GM10847 (cell line): ENCODE results near the gene SHF.

Experiments used
- POLR2A ChIP-seq: IDR thresholded peaks from 2 replicates; pipeline ENCODE4 v1.6.1; 2011; ENCODE audit not compliant: insufficient read length; ENCODE audit errors: extremely low read depth

The SHF gene

DNA sequence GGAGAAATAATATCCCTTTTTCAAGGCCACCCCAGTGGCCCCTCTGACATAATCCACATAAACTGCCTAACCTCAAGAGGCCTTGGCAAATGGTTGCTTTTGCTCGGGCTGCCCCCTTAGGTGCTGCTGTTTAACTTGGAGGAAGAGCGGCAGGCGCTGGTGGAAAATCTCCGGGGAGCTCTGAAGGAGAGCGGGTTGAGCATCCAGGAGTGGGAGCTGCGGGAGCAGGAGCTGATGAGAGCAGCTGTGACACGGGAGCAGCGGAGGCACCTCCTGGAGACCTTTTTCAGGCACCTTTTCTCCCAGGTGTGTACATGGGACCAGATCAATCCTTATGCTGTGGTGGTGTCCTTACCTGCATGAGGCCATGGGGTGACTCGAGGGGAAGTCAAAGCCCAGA lies 43.0 kb downstream of the SHF start:
- TF ChIP-seq POLR2A = no peak

DNA sequence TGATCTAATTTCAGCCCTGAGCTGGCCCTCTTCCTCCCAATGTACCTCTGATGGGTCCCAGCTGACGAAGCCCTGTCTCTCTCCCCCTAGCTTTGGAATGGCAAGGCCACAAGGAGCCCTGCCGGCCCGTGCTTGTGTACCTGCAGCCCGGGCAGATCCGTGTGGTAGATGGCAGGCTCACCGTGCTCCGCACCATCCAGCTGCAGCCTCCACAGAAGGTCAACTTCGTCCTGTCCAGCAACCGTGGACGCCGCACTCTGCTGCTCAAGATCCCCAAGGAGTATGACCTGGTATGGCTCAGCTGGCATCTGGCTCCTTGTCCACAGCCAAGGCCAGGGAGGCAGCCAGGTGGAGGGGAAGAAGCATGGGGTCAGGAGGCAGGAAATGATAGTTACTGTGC lies 43.8 kb downstream of the SHF start:
- no peak for TF ChIP-seq POLR2A

DNA sequence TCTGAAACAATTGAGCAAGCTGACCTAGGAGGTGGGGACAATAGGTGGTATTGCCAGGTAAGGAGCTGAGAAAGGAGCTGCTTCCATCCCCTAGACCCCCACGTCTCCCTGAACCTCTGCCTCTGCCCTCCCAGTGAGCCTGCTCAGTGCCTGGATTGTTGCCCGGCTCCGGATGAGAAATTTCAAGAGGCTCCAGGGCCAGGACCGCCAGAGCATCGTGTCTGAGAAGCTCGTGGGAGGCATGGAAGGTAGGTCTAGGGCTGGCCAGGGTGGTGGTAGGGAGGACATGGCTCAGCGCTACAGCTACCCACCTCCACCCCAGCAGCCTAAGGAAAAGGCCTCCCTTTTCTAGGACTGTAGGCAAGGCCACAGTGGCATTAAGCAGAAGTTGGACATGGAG lies 44.7 kb downstream of the SHF start:
- no peak for TF ChIP-seq POLR2A

DNA sequence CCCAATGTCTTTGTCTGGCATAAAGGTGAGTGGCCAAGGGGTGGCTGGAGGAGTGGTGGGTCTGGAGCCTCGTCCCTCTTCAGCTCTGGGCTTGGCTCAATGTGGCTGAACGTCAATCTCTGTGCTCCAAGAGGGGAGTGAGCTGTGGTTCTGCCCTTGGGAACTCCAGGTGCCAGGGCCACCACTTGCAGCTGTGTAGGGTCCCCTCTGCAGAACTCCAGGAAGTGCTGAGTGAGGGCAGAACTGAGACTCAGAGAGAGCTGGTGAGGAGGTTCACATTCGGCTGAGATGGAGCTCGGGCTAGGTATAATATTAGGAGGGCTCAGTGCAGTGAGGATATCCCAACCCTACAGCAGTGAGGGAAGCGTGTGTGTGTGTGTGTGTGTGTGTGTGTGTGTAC lies 46.4 kb downstream of the SHF start:
- TF ChIP-seq POLR2A = no peak

DNA sequence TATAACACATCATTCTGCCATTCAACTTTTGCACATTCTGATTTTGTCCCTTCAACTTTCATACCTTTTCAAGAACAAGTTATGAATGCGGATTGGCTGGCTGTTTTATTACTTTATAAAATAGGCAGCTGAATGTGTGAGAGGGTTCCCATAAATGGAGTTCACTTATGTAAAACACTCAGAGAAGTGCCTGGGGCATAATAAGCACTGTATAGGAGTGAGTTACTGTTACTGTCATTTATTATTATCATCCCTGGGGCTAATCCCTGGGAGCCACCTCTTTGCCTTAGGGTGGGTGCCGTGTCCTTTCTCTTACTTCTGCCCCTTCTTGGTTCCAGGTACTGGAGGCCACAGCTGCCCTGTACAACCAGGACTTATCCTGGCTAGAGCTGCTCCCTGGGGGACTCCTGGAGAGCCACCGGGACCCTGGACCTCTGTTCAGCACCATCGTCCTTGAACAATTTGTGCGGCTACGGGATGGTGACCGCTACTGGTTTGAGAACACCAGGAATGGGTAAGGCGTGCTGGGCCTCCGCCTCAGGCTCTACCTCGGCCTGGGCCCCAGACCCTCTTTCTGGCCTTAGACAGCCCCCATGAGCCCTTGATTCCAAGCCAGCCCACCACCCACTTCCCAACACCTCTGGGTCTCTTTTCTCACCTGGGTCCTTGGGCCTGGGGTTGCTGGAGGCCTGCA lies 47.1 kb downstream of the SHF start:
- TF ChIP-seq POLR2A = no peak

DNA sequence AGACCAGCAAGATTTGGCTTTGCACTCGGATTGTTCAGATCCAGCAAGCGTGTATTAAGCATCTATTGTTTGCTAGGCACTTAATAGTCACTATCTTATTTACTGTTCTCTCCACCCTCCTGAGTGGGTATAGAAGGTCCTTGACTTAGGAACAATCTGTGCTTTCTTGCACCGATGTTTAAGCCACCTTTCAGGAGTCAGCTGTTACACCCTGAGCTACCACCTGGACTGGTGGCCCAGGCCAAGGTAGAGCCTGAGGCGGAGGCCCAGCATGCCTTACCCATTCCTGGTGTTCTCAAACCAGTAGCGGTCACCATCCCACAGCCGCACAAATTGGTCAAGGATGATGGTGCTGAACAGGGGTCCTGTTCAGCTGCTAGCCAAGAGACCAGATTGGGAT lies 48.0 kb downstream of the SHF start:
- no peak for TF ChIP-seq POLR2A

DNA sequence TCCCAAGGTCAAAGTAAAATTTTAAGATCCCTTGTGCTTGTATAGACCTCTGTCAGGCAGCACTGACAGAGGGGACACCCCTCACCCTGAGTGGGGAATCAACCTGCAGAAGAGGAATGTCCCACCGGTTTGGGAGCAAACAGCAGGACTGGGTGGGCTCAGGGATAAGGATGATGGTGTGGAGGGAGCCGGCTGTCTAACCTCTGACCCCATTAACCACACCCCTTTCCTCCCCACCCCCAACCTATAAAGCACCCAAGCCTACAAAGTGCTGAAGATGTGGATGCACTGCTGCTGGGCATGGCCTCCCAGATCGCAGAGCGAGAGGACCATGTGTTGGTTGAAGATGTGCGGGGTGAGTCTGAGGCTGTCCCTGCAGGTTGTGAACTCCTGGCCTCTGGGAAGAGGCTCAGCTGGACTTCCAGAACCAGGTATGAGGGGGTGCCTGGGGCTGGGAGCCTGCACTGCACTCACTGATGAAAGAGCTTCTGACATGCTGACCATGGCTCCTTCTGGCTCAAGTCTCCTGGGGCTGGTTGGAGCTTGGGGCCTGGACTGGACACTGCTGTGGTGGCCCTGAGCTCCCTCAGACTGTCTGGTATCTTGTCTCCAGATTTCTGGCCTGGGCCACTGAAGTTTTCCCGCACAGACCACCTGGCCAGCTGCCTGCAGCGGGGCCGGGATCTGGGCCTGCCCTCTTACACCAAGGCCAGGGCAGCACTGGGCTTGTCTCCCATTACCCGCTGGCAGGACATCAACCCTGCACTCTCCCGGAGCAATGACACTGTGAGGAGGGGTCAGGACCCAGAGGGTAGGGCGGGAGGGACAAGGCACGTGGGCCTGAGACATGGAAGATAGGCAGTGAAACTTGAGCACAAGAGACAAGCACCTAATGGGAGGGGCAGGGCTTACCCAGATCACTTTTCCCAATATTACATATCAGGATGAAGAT lies 48.7 kb downstream of the SHF start:
- TF ChIP-seq POLR2A = no peak

DNA sequence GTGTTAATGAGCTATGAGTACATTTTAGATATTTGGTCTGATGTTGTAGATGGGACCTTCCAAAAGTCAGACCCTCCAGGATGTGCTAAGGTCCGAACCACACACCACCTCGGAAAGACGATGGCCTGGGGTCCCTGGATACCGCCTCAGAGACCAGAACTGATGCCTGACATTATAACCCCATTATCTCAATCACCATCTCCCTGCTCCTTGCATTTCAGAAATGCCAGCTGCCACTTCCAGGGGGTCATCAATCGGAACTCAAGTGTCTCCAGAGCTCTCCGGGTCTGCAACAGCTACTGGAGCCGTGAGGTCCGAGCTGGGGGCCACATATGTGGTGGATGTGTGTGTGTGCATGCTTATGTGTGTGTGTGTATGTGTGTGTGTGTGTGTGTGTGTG lies 50.1 kb downstream of the SHF start:
- TF ChIP-seq POLR2A = no peak

DNA sequence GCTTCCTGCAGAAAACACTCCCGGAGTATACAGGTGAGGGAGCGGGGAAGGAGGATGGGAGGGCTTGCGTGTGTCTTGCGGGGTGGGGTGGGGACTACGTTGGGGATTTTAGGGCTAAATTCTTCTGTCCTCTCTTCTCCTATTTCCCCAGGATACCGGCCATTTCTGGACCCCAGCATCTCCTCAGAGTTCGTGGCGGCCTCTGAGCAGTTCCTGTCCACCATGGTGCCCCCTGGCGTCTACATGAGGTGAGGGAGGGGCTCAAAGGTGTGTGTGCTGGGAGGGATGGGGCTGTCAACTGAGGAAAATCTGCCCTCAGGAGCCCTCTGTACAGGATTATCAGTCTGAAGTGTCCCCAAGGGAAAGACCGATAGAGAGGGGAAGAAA lies 51.4 kb downstream of the SHF start:
- no peak for TF ChIP-seq POLR2A

DNA sequence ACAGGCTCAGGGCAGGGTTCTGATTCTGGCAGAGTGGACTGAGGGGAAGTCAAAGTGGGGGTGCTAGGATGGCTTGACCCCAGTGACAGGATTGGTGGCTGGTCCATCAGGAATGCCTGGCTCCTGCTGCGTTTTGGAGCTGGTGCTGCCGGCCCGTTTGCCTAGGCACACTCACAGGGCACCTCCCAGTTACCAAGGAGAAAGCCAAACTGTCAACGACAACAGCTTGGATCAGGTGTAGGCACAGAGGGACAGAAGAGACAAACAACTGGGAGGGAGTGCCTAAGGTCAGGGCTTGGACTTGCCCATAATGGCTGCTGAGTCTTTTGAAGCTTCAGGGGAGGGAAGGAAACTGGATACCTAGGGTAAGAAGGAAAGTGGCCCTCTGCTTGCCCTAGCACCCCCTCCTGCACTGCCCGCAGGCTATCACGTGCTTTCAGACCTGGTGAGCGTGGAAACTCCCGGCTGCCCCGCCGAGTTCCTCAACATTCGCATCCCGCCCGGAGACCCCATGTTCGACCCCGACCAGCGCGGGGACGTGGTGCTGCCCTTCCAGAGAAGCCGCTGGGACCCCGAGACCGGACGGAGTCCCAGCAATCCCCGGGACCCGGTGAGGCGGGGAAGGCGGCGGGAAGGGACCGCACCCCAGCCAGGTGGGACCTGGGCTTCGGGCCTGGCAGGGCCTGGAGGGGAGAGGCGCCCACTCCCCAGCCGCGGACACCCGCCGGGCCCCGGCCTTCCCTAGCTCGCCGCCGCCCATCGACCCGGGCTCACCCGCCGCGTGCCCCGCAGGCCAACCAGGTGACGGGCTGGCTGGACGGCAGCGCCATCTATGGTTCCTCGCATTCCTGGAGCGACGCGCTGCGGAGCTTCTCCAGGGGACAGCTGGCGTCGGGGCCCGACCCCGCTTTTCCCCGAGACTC lies 52.8 kb downstream of the SHF start:
- no peak for TF ChIP-seq POLR2A

DNA sequence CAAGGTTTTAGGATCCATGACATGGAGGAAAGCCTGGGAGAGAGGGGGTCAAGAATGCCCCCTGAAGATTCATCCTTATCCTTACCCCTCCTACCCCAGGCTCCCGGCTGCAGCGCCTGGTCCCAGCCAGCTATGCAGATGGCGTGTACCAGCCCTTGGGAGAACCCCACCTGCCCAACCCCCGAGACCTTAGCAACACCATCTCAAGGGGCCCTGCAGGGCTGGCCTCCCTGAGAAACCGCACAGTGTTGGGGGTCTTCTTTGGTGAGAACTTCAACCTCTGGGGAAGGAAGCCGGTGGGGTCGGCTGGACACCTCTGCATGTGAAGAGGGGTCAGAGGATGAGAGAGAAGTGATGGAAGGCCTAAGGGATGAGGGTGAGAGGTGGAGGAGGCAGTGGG lies 53.7 kb downstream of the SHF start:
- TF ChIP-seq POLR2A = no peak

DNA sequence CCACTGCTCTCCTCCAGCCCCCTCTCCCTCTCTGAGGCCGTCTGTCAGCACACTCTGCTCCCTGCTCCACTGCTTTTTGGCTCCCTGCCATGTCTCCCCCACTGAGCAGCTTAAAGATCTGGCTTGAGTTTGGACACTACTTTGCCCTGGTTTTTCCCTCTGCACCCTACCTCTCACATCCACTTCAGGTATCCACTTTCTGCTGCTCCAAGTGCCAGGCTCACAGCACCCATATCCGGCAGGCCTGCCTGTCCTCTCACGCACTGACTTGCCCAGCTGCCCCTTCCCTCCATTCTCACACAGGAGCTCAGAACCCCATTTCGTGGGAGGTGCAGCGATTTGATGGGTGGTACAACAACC lies 54.2 kb downstream of the SHF start:
- TF ChIP-seq POLR2A = no peak

DNA sequence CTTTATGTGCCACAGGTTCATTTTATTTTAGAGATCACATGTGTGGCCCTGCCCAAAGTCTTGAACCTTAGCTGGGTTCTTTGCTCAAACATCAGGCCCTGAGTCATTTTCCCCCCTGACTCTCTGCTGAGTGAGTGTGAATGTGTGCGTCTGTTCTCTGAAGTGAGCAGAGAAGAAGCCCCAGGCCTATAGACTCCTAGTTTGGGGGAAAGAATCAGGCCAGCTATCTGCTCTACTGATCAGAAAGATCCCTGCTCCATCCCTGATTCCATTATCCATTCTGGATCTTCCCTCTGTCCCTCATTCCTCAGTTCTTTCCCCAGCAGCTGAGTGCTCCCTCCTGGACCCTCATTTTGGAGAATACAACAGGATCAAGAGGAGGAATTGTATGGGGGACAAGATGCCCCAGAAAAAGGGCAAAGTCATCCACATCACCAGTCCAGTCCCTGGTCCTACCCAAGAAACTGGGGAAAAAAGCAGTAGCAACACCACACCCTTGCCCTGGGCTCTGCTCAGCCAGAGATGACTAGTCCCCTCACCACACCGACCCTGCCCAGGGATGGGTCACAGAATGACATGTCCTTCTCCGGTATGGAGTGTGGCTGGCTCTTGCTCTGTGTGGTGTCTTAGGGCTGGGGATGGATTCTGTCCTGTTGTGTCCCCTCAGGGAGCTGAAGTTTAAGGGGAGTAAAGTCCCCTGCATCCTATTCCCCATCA lies 54.8 kb downstream of the SHF start:
- TF ChIP-seq POLR2A = no peak

DNA sequence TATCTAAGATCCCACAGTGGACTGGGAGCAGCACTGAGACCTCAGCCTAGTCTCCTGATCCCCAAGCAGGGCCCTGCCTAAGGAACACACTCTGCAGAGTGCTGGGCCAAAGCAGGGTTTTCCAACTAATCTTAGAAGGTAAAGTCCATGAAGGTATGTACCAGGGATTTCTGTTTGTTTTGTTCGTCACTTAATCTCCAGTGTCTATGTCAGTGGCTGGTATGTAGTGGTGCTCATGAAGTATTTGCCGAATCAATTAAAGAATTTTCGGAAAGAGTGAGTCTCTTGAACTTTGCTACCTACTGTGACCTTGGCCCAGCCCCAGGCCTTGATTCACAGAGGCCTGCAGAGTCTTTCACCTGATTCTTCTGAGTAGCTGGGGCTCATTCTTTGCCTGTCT lies 56.3 kb downstream of the SHF start:
- no peak for TF ChIP-seq POLR2A
